Amygdala (tissue), 56 donors: Measurements from ENCODE around the gene KLF7.

Experiments used
- DNase-seq, 56 donors: peaks; one replicate each; lab custom pipeline; 2025; lab: John Stamatoyannopoulos, UW

The KLF7 gene

GRCh38 chr2:207165121-207166038 lies at the start of gene KLF7:
Gene KLF7, minus strand, starts transcription at chr2:207165948. Its CDS starts 380 bp downstream, at chr2:207165568.
- peak in 43 of 56 donors; percentile 11 to 90 (median 72) for DNase-seq

DNA sequence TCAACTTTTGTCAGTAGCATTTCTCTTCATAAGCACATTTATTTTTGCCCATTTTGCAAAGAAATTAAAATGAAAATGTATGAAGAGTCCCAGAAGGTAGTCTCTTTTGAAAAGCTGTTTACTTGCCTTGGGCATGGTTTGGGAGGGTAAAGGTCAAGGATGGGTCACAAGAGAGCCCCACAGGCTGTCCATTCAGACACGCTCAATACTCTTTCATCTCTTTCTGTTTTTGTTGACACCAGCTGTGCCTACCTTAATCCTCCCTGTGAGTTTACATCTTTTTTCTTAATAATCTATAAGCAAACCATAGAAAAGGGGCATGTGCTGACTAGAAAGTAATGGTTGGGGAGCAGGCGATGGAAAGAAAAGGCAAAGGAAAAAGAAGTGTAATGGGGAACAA lies 49.6 kb upstream of the KLF7 start:
- DNase-seq, result no peak

- DNase-seq, result no peak
Measured at GRCh38 chr2:207214446-207214845, 48.7 kb upstream of the KLF7 start.

GRCh38 chr2:207206011-207206410 lies 40.3 kb upstream of the KLF7 start:
- DNase-seq, result no peak

- DNase-seq, result no peak
Measured at GRCh38 chr2:207205173-207205957, 39.6 kb upstream of the KLF7 start.

GRCh38 chr2:207203056-207203455 lies 37.3 kb upstream of the KLF7 start:
- DNase-seq, result no peak

DNA sequence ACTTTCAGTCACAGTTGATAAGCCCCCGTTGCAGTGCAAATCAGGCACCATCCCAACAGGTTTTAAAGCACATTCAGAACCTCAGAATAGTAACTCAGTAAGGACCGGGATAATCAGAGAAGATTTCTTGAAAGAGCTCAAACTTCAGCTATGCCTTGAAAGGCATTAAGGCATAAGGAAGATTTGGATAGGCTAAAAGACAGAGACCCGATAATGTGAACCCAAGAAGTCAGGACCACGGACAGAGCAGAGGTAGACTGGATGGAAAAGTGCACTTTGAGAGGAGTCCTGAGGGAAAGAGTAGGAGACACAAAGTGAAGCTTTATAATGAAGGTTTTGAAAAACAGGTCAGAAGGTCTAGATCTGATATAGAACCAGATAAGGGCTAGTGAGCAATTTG lies 36.9 kb upstream of the KLF7 start:
- no peak for DNase-seq

DNA sequence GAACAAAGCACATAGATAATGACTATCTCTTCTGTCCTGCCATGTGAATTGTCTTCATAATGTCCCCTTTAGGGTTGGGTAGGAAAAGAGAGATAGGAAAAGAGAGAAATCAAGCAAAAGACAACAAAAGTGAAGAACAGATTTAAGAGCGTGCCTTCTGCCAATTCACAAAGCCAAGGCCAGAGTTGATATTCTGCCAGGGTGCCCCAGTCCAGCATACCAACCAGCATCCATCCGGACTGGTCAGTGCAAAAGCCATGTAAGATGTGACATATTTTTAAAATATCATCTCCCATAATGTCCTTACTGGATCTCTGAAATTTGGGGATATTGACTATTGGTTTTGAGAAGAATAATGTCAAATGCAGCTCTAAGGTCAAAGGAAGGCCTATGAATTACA lies 35.7 kb upstream of the KLF7 start:
- no peak for DNase-seq

DNA sequence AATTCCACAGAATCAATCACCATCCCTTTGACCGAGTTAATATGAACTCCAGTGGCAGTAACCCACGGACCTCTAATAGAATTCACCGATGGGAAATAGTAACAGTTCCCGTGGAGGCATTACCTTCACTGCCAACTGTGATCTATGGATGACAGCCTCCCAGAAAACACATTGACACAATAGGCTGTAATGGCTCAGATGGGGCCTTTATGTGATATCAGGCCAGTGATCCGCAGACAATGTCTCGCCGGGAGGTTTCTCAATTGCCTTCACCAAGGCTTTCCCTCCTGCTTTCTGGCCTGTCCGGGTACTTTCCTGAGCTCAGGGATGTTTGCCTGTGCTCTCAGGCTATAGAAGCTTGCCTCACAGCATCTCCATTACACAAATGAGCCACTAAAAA lies 34.4 kb upstream of the KLF7 start:
- DNase-seq, result no peak

- DNase-seq, result no peak
Measured at GRCh38 chr2:207194028-207194427, 28.3 kb upstream of the KLF7 start.

DNA sequence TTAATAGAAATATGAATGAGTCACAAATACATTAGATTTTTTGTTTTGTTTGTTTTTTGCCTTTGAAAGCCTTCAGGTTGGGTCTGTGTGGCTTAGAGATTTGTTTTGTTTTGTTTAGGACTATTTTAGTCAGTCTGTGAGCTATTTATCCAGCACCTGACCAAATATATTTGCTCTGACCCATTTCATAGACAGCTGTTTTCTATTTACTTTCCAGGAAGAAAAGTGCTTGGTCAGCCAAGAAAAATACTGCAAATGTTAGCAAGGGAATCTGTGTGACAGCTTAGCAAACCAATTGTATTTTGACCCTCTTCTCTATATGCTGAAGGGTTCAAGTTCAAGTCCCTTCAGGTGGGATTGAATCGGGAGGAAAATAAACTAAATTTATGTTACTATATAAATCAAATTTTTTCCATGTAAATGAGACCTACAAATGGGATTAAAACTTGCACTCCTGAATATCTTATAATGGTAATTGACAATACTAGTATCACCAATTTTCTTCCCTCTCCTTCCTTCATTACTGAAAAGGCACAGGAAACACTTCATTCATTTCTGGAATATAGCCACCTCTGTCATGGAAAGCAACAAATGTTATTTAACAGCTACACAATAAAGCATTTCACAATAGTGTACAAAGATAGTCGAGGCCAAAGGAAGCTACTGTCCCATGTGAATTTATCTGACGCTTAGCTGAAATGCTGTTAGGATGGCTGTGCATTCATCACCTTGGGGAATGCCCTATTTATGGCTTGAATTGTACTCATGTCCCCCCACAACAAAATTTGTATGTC lies 23.1 kb upstream of the KLF7 start:
- no peak for DNase-seq

GRCh38 chr2:207185372-207185771 lies 19.6 kb upstream of the KLF7 start:
- DNase-seq, result no peak

DNA sequence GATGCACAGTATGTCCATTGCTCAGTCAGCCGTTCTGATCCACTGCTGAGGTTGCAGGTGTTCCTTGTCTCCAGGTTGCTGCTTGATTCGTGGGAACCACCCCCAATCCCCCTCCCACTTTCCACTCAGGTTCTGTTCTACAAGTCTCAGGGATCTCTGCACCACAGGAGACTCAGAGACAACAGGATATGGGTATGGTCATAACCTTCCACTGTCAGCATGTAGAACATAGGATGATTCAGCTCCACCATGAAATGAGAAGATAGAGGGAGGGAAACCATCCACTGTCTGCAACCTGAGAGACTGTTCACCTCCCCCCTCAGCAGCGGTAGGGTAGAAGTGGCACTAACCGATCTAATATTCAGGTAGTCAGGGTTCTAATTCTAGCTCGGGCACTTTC lies 19.0 kb upstream of the KLF7 start:
- DNase-seq, result no peak

DNA sequence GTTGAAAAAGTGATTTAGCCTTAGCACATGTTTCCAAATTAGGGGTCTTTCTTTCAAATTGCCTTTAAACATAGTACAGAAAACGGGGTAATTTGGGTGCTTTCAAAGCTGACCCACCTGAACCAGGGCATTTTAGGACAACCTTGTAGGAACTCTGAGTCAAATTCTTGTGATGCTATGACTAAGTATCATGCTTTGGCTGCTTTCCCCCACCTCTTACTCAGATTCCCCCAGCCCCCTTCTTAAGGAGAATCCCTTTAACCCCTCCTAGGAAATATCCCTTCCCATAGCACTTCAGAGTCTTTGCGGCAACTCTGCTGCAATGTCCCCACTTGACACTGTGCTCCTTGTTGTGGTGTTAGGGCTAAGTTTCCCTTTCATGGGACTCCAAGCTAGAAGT lies 18.6 kb upstream of the KLF7 start:
- DNase-seq, result no peak

- no peak for DNase-seq
Measured at GRCh38 chr2:207183506-207183905, 17.8 kb upstream of the KLF7 start.

- no peak for DNase-seq
Measured at GRCh38 chr2:207182911-207183310, 17.2 kb upstream of the KLF7 start.

DNA sequence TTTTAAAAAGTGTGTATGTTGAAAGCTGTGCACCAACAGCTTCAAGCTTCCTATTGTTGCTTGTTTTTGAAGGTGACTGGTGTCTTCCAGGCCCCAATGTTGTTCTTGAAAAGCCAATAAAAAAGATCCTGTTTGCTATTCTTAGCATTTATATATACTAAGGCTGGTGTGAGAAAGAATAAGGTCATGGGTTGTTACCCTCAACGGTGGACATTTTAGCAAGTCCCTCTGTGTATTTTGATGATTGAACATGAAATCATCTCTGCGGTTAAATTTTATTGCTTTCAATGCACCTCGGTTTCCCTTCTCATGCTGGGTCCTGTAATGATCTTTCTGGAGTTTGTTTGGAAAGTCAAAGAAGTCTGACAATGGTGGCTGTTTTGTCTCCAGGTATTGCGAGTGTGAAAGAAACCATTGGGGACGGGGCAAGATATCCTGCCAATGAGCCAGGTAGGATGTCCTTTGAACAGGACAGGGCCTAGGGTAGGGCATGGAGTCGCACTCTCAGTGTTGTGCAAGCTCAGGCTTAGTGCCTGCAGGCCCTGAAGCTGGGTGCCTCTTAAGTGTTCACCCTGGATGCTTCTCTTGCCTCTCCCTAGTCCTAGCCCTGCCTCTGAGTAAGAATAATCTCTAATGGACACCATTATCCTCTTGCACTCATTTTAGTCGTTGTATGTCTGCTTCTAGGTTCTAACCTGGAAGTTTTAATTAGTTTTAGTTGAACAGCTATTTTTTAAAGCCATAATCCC lies 16.0 kb upstream of the KLF7 start:
- DNase-seq, result no peak

DNA sequence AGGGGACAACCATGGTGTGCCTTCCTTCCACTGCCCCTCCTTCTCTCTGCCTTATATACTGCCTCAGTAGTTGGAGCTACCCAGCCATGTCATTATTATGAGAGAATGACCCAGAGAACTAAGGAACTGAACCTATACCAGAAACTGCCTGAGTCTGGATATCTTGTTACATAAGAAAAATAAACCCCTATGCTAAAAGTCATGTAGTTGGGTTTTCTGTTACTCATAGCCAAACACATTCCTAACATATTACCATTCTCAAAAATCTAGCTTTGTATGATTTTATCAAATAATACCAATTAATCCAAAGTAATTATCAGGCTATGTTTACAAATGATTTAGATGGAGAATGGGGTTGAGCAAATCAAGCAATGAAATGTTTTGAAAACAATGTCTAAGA lies 15.0 kb upstream of the KLF7 start:
- no peak for DNase-seq

- no peak for DNase-seq
Measured at GRCh38 chr2:207176247-207176646, 10.5 kb upstream of the KLF7 start.

- no peak for DNase-seq
Measured at GRCh38 chr2:207173641-207174040, 7.9 kb upstream of the KLF7 start.
